Left ventricle myocardium inferior (tissue), 1 donor: ENCODE results near the gene CPB2. TPM values are rescaled to one million over a fixed set of nuclear protein-coding genes. Genes with fewer than 3 reads are reported as not detected.

Experiments
- DNase-seq: peaks from one replicate; pipeline ENCODE4 v3.0.0-alpha.2; 2020
- H3K27ac ChIP-seq: fragments of 200-600 bp; replicated peaks from 2 replicates; pipeline ENCODE4 v1.8.0; 2021
- H3K27me3 ChIP-seq: fragments of 200-600 bp; 2 replicates; pipeline ENCODE4 v1.8.0; 2021; ENCODE audit warnings: low read depth
- H3K36me3 ChIP-seq: fragments of 200-600 bp; 2 replicates; pipeline ENCODE4 v1.8.0; 2021
- H3K4me1 ChIP-seq: fragments of 200-600 bp; 2 replicates; pipeline ENCODE4 v1.8.0; 2021
- H3K4me3 ChIP-seq: fragments of 200-600 bp; 2 replicates; pipeline ENCODE4 v1.8.0; 2021; ENCODE audit warnings: mild to moderate bottlenecking, moderate library complexity
- H3K9me3 ChIP-seq: fragments of 200-600 bp; replicated peaks from 2 replicates; pipeline ENCODE4 v1.8.0; 2021
- CTCF ChIP-seq: fragments of 200-600 bp; IDR thresholded peaks from 2 replicates; pipeline ENCODE4 v1.8.0; 2021; ENCODE audit warnings: antibody characterized with exemption, mild to moderate bottlenecking, borderline replicate concordance
- intact Hi-C: fragments of 100-400 bp; cut with micrococcal nuclease; formaldehyde crosslinking; loops from one replicate; pipeline ENCODE4 v1.11.0; 2022
- total RNA-seq: library from RNA; stranded (reverse); fragmentation: NEBNext Ultra II Directional; extraction: Animal tissue kit (Norgen Biotek cat#: 25700); gene quantifications from one replicate; pipeline ENCODE4 v1.2.1, GENCODE V29; 2021
- donor health status: DM: no; HTN: yes; CAD: no; lungs with severe emphysema.

Gene CPB2
- total RNA-seq, 1 donor from 2014 or later, result not detected

- H3K27me3 ChIP-seq, result peaks cover 68% of the 10 kb centered on the region
- no peak for TF ChIP-seq CTCF
- intact Hi-C loops, result no loop called here
- H3K27ac ChIP-seq, result no peak overlapping the region
- no peaks in the 10 kb centered on the region for H3K36me3 ChIP-seq
- DNase-seq, result no peak
- no peaks in the 10 kb centered on the region for H3K4me1 ChIP-seq
- H3K4me3 ChIP-seq, result no peak overlapping the region
- no peaks in the 10 kb centered on the region for H3K9me3 ChIP-seq
Measured at GRCh38 chr13:46131705-46132104, 26.9 kb upstream of the CPB2 start.

- H3K9me3 ChIP-seq, result no peaks in the 10 kb centered on the region
- intact Hi-C loops, result no loop called here
- H3K27ac ChIP-seq, result no peak overlapping the region
- no peak for TF ChIP-seq CTCF
- no peak overlapping the region for H3K4me3 ChIP-seq
- H3K27me3 ChIP-seq, result peaks cover 62% of the 10 kb centered on the region
- DNase-seq, result no peak
- no peaks in the 10 kb centered on the region for H3K4me1 ChIP-seq
- H3K36me3 ChIP-seq, result no peaks in the 10 kb centered on the region
Measured at GRCh38 chr13:46129955-46130618, 25.3 kb upstream of the CPB2 start.

GRCh38 chr13:46129124-46129523, 24.3 kb upstream of the CPB2 start:
- no peaks in the 10 kb centered on the region for H3K36me3 ChIP-seq
- no peaks in the 10 kb centered on the region for H3K9me3 ChIP-seq
- no peaks in the 10 kb centered on the region for H3K4me1 ChIP-seq
- TF ChIP-seq CTCF, result no peak
- peaks cover 56% of the 10 kb centered on the region for H3K27me3 ChIP-seq
- no peak for DNase-seq
- no peak overlapping the region for H3K4me3 ChIP-seq
- H3K27ac ChIP-seq, result no peak overlapping the region
- intact Hi-C loops, result no loop called here

GRCh38 chr13:46127358-46128023, 22.7 kb upstream of the CPB2 start:
- peaks cover 45% of the 10 kb centered on the region for H3K27me3 ChIP-seq
- no peak overlapping the region for H3K27ac ChIP-seq
- H3K36me3 ChIP-seq, result no peaks in the 10 kb centered on the region
- no peak for DNase-seq
- H3K4me3 ChIP-seq, result no peak overlapping the region
- intact Hi-C loops, result no loop called here
- H3K4me1 ChIP-seq, result no peaks in the 10 kb centered on the region
- no peaks in the 10 kb centered on the region for H3K9me3 ChIP-seq
- no peak for TF ChIP-seq CTCF

- peaks cover 38% of the 10 kb centered on the region for H3K27me3 ChIP-seq
- no peaks in the 10 kb centered on the region for H3K4me1 ChIP-seq
- intact Hi-C loops, result no loop called here
- peak; percentile 77 for TF ChIP-seq CTCF
- no peak overlapping the region for H3K4me3 ChIP-seq
- no peaks in the 10 kb centered on the region for H3K9me3 ChIP-seq
- no peak overlapping the region for H3K27ac ChIP-seq
- no peaks in the 10 kb centered on the region for H3K36me3 ChIP-seq
- DNase-seq, result peak; percentile 61
Measured at GRCh38 chr13:46126552-46127357, 21.9 kb upstream of the CPB2 start.
